ENCODE measurements around the gene CACNA2D3. TPM values are rescaled to one million over a fixed set of nuclear protein-coding genes. Genes with fewer than 3 reads are reported as not detected.

CACNA2D3 gene
- total RNA-seq, 4 donors from 2014 or later = 0.27 to 1.5 (median 0.79) TPM

- H3K4me3 ChIP-seq (ENCODE audit: low read depth, poor library complexity, severe bottlenecking) = no peak overlapping the region
- DNase-seq (ENCODE audit: low spot score in 2 of 2) = no peak
- TF ChIP-seq POLR2A (IDR thresholded peaks at IDR 0.05) (no peak), CTCF (IDR thresholded peaks at IDR 0.05) (no peak)
- intact Hi-C loops (cut with DNase I; ENCODE audit: low total_unique reads) = no loop called here
- 34 to 63% methylated on average over 4 of the region's 4 CpGs for WGBS, 2 donors
These were observed 148.6 kb downstream of the CACNA2D3 start for GRCh38 chr3:54270816-54271526.

- 79 to 95% methylated on average over 1 of the region's 1 CpG for WGBS, 2 donors
- intact Hi-C loops (cut with DNase I; ENCODE audit: low total_unique reads) = no loop called here
- no peak for TF ChIP-seq POLR2A (IDR thresholded peaks at IDR 0.05)
- no peak for TF ChIP-seq CTCF (IDR thresholded peaks at IDR 0.05)
- no peak for DNase-seq (ENCODE audit: low spot score in 2 of 2)
- H3K4me3 ChIP-seq (ENCODE audit: low read depth, poor library complexity, severe bottlenecking) = no peak overlapping the region
These were observed 151.4 kb downstream of the CACNA2D3 start for GRCh38 chr3:54273791-54274190.

GRCh38 chr3:54274607-54275006 lies 152.3 kb downstream of the CACNA2D3 start:
- H3K4me3 ChIP-seq (ENCODE audit: low read depth, poor library complexity, severe bottlenecking) = no peak overlapping the region
- 70 to 71% methylated on average over 4 of the region's 4 CpGs for WGBS, 2 donors
- no peak for DNase-seq (ENCODE audit: low spot score in 2 of 2)
- intact Hi-C loops (cut with DNase I; ENCODE audit: low total_unique reads) = no loop called here
- TF ChIP-seq POLR2A (IDR thresholded peaks at IDR 0.05) (no peak), CTCF (IDR thresholded peaks at IDR 0.05) (no peak)

GRCh38 chr3:54279005-54279583 lies 156.7 kb downstream of the CACNA2D3 start:
- WGBS, 2 donors = 71 to 74% methylated on average over 10 of the region's 10 CpGs
- intact Hi-C loops (cut with DNase I; ENCODE audit: low total_unique reads) = no loop called here
- no peak overlapping the region for H3K4me3 ChIP-seq (ENCODE audit: low read depth, poor library complexity, severe bottlenecking)
- no peak for DNase-seq (ENCODE audit: low spot score in 2 of 2)
- TF ChIP-seq CTCF (IDR thresholded peaks at IDR 0.05) = no peak
- TF ChIP-seq POLR2A (IDR thresholded peaks at IDR 0.05) = no peak

- no peak for TF ChIP-seq CTCF (IDR thresholded peaks at IDR 0.05)
- no peak for TF ChIP-seq POLR2A (IDR thresholded peaks at IDR 0.05)
- 76 to 85% methylated on average over 4 of the region's 4 CpGs for WGBS, 2 donors
- no peak for DNase-seq (ENCODE audit: low spot score in 2 of 2)
- intact Hi-C loops (cut with DNase I; ENCODE audit: low total_unique reads) = no loop called here
- H3K4me3 ChIP-seq (ENCODE audit: low read depth, poor library complexity, severe bottlenecking) = no peak overlapping the region
These were observed 161.1 kb downstream of the CACNA2D3 start for GRCh38 chr3:54283470-54283869.

Data from lower leg skin (tissue), 4 donors.